SK-N-SH (cell line): ENCODE measurements around the gene NBEA. TPM values are rescaled to one million over a fixed set of nuclear protein-coding genes. Genes with fewer than 3 reads are reported as not detected.
"Not testable (repeated sequence)": the region's sequence is repeated elsewhere in the genome, so short reads cannot be mapped to it uniquely, and the experiment has no call there.

Experiments used
- CTCF ChIA-PET: fragments of 300-600, 350-600 bp; formaldehyde crosslinking; extraction: SDS; loops from one replicate; lab custom pipeline; 2021; lab: Yijun Ruan, JAX
- POLR2A ChIA-PET: fragments of 350-600 bp; sonication (Branson Sonifier 250); formaldehyde crosslinking; extraction: SDS; loops from one replicate; lab custom pipeline; 2020; ENCODE audit warnings: antibody characterized with exemption, inconsistent platforms; lab: Yijun Ruan, JAX
- DNase-seq: peaks from one replicate; pipeline ENCODE4 v3.0.0; 2012
- H2AFZ ChIP-seq: fragments of 200-600 bp; sonication (generic); 2 replicates; pipeline ENCODE4 v1.8.1; 2016; ENCODE audit warnings: antibody characterized with exemption, mild to moderate bottlenecking, low read depth
- H3F3A ChIP-seq: fragments of 200-600 bp; sonication (generic); replicated peaks from 2 replicates; pipeline ENCODE3; 2016; ENCODE audit warnings: antibody characterized with exemption, mild to moderate bottlenecking; ENCODE audit not compliant: insufficient read depth
- H3K27ac ChIP-seq, 2 experiments: fragments of 200-500 bp in 1 of 2; fragments of 200-600 bp in 1 of 2; sonication (Bioruptor generic) in 1 of 2; sonication (generic), shearing (Covaris generic) in 1 of 2; 2 replicates each; pipeline versions ENCODE4 v1.5.1 to v1.6.1; 2014 to 2016; ENCODE audit warnings: low read depth in 2 of 2, inconsistent platforms in 1 of 2, low read length in 1 of 2, mild to moderate bottlenecking in 1 of 2, mixed read lengths in 1 of 2
- H3K27me3 ChIP-seq: fragments of 200-600 bp; sonication (generic), shearing (Covaris generic); 2 replicates; pipeline ENCODE4 v1.6.1; 2016; ENCODE audit warnings: mixed run types; ENCODE audit not compliant: insufficient read depth
- H3K36me3 ChIP-seq, 2 experiments: fragments of 200-500 bp in 1 of 2; fragments of 200-600 bp in 1 of 2; sonication (Bioruptor generic) in 1 of 2; sonication (generic) in 1 of 2; replicated peaks in 1 of 2; 2 replicates each; pipeline versions ENCODE3 to v1.5.1; 2014 to 2016; ENCODE audit warnings: low read length in 1 of 2, mild to moderate bottlenecking in 1 of 2; ENCODE audit not compliant: insufficient read depth in 2 of 2, control insufficient read depth in 1 of 2
- H3K4me1 ChIP-seq, 2 experiments: fragments of 200-500 bp in 1 of 2; fragments of 200-600 bp in 1 of 2; sonication (Bioruptor generic) in 1 of 2; sonication (generic), shearing (Covaris generic) in 1 of 2; 2 replicates each; pipeline versions ENCODE4 v1.5.1 to v1.6.1; 2014 to 2016; ENCODE audit warnings: low read depth in 1 of 2, low read length in 1 of 2, mixed run types in 1 of 2; ENCODE audit not compliant: insufficient read depth in 2 of 2, control insufficient read depth in 1 of 2
- H3K4me2 ChIP-seq: fragments of 200-600 bp; sonication (generic), shearing (Covaris generic); 2 replicates; pipeline ENCODE4 v1.6.1; 2017; ENCODE audit warnings: mixed run types
- H3K4me3 ChIP-seq, 2 experiments: fragments of 200-500 bp in 1 of 2; fragments of 200-600 bp in 1 of 2; sonication (Bioruptor generic) in 1 of 2; sonication (generic), shearing (Covaris generic) in 1 of 2; 2 replicates each; pipeline versions ENCODE4 v1.5.1 to v1.8.1; 2014 to 2016; ENCODE audit warnings: low read depth in 2 of 2, inconsistent platforms in 1 of 2, low read length in 1 of 2, mild to moderate bottlenecking in 1 of 2, mixed read lengths in 1 of 2, moderate library complexity in 1 of 2
- H3K79me2 ChIP-seq: fragments of 200-600 bp; sonication (generic); 2 replicates; pipeline ENCODE4 v1.8.1; 2017; ENCODE audit warnings: mild to moderate bottlenecking; ENCODE audit not compliant: insufficient read depth
- H3K9ac ChIP-seq: fragments of 200-600 bp; sonication (generic); 2 replicates; pipeline ENCODE4 v1.6.1; 2017; ENCODE audit warnings: mixed run types
- H3K9me2 ChIP-seq: fragments of 200-600 bp; sonication (generic); 2 replicates; pipeline ENCODE4 v1.6.1; 2017; ENCODE audit warnings: mixed run types
- H3K9me3 ChIP-seq: fragments of 200-600 bp; sonication (generic); 2 replicates; pipeline ENCODE4 v1.6.1; 2017; ENCODE audit warnings: mixed run types, mild to moderate bottlenecking, moderate library complexity
- H4K20me1 ChIP-seq: fragments of 200-600 bp; sonication (generic); 2 replicates; pipeline ENCODE4 v1.6.1; 2017; ENCODE audit warnings: mild to moderate bottlenecking, mixed run types; ENCODE audit not compliant: insufficient read depth
- ELF1 ChIP-seq: IDR thresholded peaks from 2 replicates; pipeline ENCODE4 v1.4.0; 2012
- GABPA ChIP-seq: IDR thresholded peaks from 2 replicates; pipeline ENCODE4 v1.4.0; 2012; ENCODE audit warnings: low read depth, mild to moderate bottlenecking
- MEF2A ChIP-seq: IDR thresholded peaks from 2 replicates; pipeline ENCODE4 v1.4.0; 2012; ENCODE audit warnings: low read depth, borderline replicate concordance
- MXI1 ChIP-seq: IDR thresholded peaks from 2 replicates; pipeline ENCODE4 v1.6.1; 2012; ENCODE audit warnings: mild to moderate bottlenecking, low read depth, low read length, improper control_type of control experiment
- RFX5 ChIP-seq: IDR thresholded peaks from 2 replicates; pipeline ENCODE4 v1.6.1; 2012; ENCODE audit warnings: mild to moderate bottlenecking, improper control_type of control experiment, low read length
- TAF1 ChIP-seq: IDR thresholded peaks from 2 replicates; pipeline ENCODE4 v1.6.1; 2012; ENCODE audit warnings: low read depth, mild to moderate bottlenecking, low read length, moderate library complexity, borderline replicate concordance
- USF2 ChIP-seq: fragments of 150-350 bp; IDR thresholded peaks from 2 replicates; pipeline ENCODE4 v1.6.1; 2017; ENCODE audit warnings: antibody characterized with exemption, low read length, low read depth, borderline replicate concordance
- WGBS: methylation state at CpG from one replicate; pipeline ENCODE4 v1.1.6; 2017; ENCODE audit warnings: low lambda C conversion rate; 5-methylcytosine and 5-hydroxymethylcytosine counted together
- polyA plus RNA-seq, 3 experiments: library from polyadenylated mRNA; depleted of rRNA; stranded (reverse); fragments of >200 nt; gene quantifications; 2 replicates each; pipeline ENCODE4 v1.2.3, GENCODE V29; 2012
- TF ChIP-seq, protein P1 (sequence below): fragments of 200-600 bp; sonication (generic); IDR thresholded peaks from 2 replicates; pipeline ENCODE4 v1.6.1; 2017; ENCODE audit warnings: antibody characterized with exemption, mild to moderate bottlenecking, moderate library complexity

Gene NBEA
- polyA plus RNA-seq, 1 of the 3 experiments (the other 2 are of a cell fraction): 12.3 TPM

- H3K4me1 ChIP-seq, H3K36me3 ChIP-seq, H3K79me2 ChIP-seq, H3F3A ChIP-seq, H3K4me3 ChIP-seq, H3K9me2 ChIP-seq, H3K9ac ChIP-seq, H3K27me3 ChIP-seq, H3K4me2 ChIP-seq, H4K20me1 ChIP-seq, H2AFZ ChIP-seq, H3K27ac ChIP-seq, DNase-seq, H3K9me3 ChIP-seq, POLR2A ChIA-PET, CTCF ChIA-PET: not testable (repeated sequence)
Observed at GRCh38 chr13:35106771-35107170, 164.7 kb downstream of the NBEA start.

- Histone ChIP-seq H3K9ac (no peak overlapping the region), H2AFZ (no peak overlapping the region), H3K9me2 (no peaks in the 10 kb centered on the region), H3K27ac (no peak overlapping the region), H3K36me3 (peaks cover 0 to 8% of the 10 kb centered on the region in 2 experiments), H3K27me3 (no peaks in the 10 kb centered on the region), H3K4me1 (no peaks in the 10 kb centered on the region), H3K9me3 (no peaks in the 10 kb centered on the region), H3F3A (no peaks in the 10 kb centered on the region), H3K4me3 (no peak overlapping the region), H3K4me2 (no peak overlapping the region), H4K20me1 (no peaks in the 10 kb centered on the region), H3K79me2 (no peaks in the 10 kb centered on the region)
- ChIA-PET CTCF (no interaction called here), POLR2A (no interaction called here)
- 92% methylated on average over 1 of the region's 1 CpG for WGBS
- TF ChIP-seq RFX5: no peak
- no peak for TF ChIP-seq USF2
- TF ChIP-seq TAF1: no peak
- no peak for TF ChIP-seq GABPA
- no peak for TF ChIP-seq MXI1
- no peak for TF ChIP-seq ELF1
- TF ChIP-seq, protein P1, sequence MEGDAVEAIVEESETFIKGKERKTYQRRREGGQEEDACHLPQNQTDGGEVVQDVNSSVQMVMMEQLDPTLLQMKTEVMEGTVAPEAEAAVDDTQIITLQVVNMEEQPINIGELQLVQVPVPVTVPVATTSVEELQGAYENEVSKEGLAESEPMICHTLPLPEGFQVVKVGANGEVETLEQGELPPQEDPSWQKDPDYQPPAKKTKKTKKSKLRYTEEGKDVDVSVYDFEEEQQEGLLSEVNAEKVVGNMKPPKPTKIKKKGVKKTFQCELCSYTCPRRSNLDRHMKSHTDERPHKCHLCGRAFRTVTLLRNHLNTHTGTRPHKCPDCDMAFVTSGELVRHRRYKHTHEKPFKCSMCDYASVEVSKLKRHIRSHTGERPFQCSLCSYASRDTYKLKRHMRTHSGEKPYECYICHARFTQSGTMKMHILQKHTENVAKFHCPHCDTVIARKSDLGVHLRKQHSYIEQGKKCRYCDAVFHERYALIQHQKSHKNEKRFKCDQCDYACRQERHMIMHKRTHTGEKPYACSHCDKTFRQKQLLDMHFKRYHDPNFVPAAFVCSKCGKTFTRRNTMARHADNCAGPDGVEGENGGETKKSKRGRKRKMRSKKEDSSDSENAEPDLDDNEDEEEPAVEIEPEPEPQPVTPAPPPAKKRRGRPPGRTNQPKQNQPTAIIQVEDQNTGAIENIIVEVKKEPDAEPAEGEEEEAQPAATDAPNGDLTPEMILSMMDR: no peak
- TF ChIP-seq MEF2A: no peak
- no peak for DNase-seq
Observed at GRCh38 chr13:35107535-35107934, 165.5 kb downstream of the NBEA start.

DNA sequence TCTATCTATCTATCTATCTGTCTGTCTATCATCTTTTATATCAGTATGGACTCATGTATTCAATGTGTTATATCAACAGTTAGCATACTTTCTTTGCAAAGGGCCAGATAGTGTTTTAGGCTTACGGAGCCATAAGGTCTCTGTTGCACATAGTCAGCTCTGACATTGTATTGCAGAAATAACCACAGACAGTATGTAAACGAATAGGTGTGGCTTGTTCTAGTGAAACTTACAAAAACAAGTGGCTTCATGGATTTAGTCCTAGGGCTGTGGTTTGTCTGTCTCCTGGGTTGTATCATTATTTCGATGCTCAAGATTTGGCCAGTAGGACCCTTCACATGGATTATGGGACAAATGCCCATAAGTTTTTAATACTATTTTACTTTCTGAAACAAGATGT is 171.5 kb downstream of the NBEA start:
- CTCF ChIA-PET, H3K4me1 ChIP-seq, DNase-seq, H3F3A ChIP-seq, H3K36me3 ChIP-seq, H3K4me2 ChIP-seq, H2AFZ ChIP-seq, H3K79me2 ChIP-seq, H3K9ac ChIP-seq, H4K20me1 ChIP-seq, H3K27ac ChIP-seq, H3K4me3 ChIP-seq, H3K9me3 ChIP-seq, H3K9me2 ChIP-seq, POLR2A ChIA-PET, H3K27me3 ChIP-seq: not testable (repeated sequence)
- WGBS: 83% methylated on average over 3 of the region's 3 CpGs
